ENCODE data around the gene PHKA2.

- TF ChIP-seq CTCF (conservative IDR thresholded peaks at IDR 0.05) (no peak), EZH2 (IDR thresholded peaks at IDR 0.05; ENCODE audit: low read depth) (no peak)
These were observed 109.2 kb downstream of the PHKA2 start for GRCh38 chrX:18874560-18875255.

Data from PC-9 (cell line).